ENCODE data around the gene TEKT2.

- TF ChIP-seq ZNF274 (IDR thresholded peaks at IDR 0.05; ENCODE audit: low read depth, low read length) (no peak), SUZ12 (IDR thresholded peaks at IDR 0.05; ENCODE audit: extremely low read depth, insufficient read depth, insufficient read length) (no peak), YY1 (IDR thresholded peaks at IDR 0.05; ENCODE audit: insufficient read depth, insufficient read length) (no peak)
These were observed 21.6 kb upstream of the TEKT2 start for GRCh38 chr1:36062315-36062714.
